ENCODE results near the gene APBB1.
"Not testable (repeated sequence)": the region's sequence is repeated elsewhere in the genome, so short reads cannot be mapped to it uniquely, and the experiment has no call there.

APBB1 gene

GRCh38 chr11:6415797-6416196 lies 3.1 kb downstream of the APBB1 start:
- DNase-seq, result no peak

GRCh38 chr11:6414874-6415328 lies 4.0 kb downstream of the APBB1 start:
- DNase-seq, result no peak

GRCh38 chr11:6413791-6414201 lies 5.1 kb downstream of the APBB1 start:
- no peak for DNase-seq

GRCh38 chr11:6411594-6412031 lies 7.3 kb downstream of the APBB1 start:
- DNase-seq, result no peak

- DNase-seq, result no peak
Observed at GRCh38 chr11:6410695-6411430, 8.0 kb downstream of the APBB1 start.

GRCh38 chr11:6406370-6406769 lies 12.5 kb downstream of the APBB1 start:
- no peak for DNase-seq

GRCh38 chr11:6405846-6406245 lies 13.0 kb downstream of the APBB1 start:
- DNase-seq, result no peak

GRCh38 chr11:6405052-6405667 lies 13.7 kb downstream of the APBB1 start:
- DNase-seq, result no peak

- DNase-seq, result no peak
Observed at GRCh38 chr11:6404342-6405051, 14.4 kb downstream of the APBB1 start.

- no peak for DNase-seq
Observed at GRCh38 chr11:6403539-6403938, 15.4 kb downstream of the APBB1 start.

GRCh38 chr11:6402561-6402981 lies 16.3 kb downstream of the APBB1 start:
- DNase-seq, result no peak

- DNase-seq, result no peak
Observed at GRCh38 chr11:6402061-6402470, 16.8 kb downstream of the APBB1 start.

GRCh38 chr11:6401464-6401863 lies 17.4 kb downstream of the APBB1 start:
- DNase-seq, result no peak

GRCh38 chr11:6400431-6401345 lies 18.2 kb downstream of the APBB1 start:
- DNase-seq, result no peak

- DNase-seq, result no peak
Observed at GRCh38 chr11:6397636-6398035, 21.3 kb downstream of the APBB1 start.

- no peak for DNase-seq
Observed at GRCh38 chr11:6397156-6397555, 21.7 kb downstream of the APBB1 start.

GRCh38 chr11:6395470-6396060 lies 23.3 kb downstream of the APBB1 start:
- DNase-seq, result no peak

- DNase-seq, result no peak
Observed at GRCh38 chr11:6393989-6394670, 24.8 kb downstream of the APBB1 start.

GRCh38 chr11:6392251-6392650 lies 26.6 kb downstream of the APBB1 start:
- not testable (repeated sequence) for DNase-seq

- DNase-seq, result no peak
Observed at GRCh38 chr11:6391537-6392134, 27.3 kb downstream of the APBB1 start.
